GM10248 (cell line): ENCODE data around the gene LYZL1.
"Not testable (repeated sequence)": the region's sequence is repeated elsewhere in the genome, so short reads cannot be mapped to it uniquely, and the experiment has no call there.

Experiments used
- CTCF ChIA-PET: fragments of 300-600 bp; sonication (Branson Sonifier 250); formaldehyde crosslinking; extraction: SDS; loops from one replicate; lab custom pipeline; 2021; ENCODE audit warnings: antibody characterized with exemption; lab: Yijun Ruan, JAX
- POLR2A ChIA-PET: fragments of 350-650 bp; sonication (Branson Sonifier 250); formaldehyde crosslinking; extraction: SDS; loops from one replicate; lab custom pipeline; 2020; ENCODE audit warnings: antibody characterized with exemption; lab: Yijun Ruan, JAX
- DNase-seq: peaks from one replicate; pipeline ENCODE4 v3.0.0; 2012; ENCODE audit errors: extremely low spot score
- TF ChIP-seq, protein P1 (sequence below): IDR thresholded peaks from 2 replicates; pipeline ENCODE4 v1.5.1; 2012; ENCODE audit warnings: mild to moderate bottlenecking, low read depth; ENCODE audit errors: extremely low read depth, missing control alignments, control extremely low read depth

Gene LYZL1

DNA sequence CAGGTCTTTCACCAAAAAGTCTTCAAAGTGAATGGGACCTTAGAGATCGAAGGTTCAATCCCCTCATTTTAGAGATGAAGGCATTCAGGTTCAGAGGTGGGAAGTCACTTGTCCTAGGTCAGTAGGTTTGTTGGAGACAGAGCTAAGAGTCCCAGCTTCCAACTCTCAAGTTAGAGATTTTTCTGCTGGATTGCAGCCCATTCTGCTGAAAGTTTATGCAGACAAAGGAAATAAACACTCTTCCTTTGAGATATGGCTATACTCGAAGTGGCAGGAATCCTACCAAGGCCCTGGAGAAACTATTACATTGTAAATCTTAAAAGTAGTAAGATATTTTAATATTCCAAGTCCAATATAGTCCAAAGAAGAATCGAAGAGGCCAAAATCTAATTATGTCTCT, 64.4 kb downstream of the LYZL1 start:
- POLR2A ChIA-PET, result no interaction called here
- DNase-seq, result no peak
- CTCF ChIA-PET, result no interaction called here
- TF ChIP-seq, protein P1, sequence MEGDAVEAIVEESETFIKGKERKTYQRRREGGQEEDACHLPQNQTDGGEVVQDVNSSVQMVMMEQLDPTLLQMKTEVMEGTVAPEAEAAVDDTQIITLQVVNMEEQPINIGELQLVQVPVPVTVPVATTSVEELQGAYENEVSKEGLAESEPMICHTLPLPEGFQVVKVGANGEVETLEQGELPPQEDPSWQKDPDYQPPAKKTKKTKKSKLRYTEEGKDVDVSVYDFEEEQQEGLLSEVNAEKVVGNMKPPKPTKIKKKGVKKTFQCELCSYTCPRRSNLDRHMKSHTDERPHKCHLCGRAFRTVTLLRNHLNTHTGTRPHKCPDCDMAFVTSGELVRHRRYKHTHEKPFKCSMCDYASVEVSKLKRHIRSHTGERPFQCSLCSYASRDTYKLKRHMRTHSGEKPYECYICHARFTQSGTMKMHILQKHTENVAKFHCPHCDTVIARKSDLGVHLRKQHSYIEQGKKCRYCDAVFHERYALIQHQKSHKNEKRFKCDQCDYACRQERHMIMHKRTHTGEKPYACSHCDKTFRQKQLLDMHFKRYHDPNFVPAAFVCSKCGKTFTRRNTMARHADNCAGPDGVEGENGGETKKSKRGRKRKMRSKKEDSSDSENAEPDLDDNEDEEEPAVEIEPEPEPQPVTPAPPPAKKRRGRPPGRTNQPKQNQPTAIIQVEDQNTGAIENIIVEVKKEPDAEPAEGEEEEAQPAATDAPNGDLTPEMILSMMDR, result no peak

GRCh38 chr10:29353887-29354561, 65.2 kb downstream of the LYZL1 start:
- POLR2A ChIA-PET, result no interaction called here
- CTCF ChIA-PET, result no interaction called here
- TF ChIP-seq, protein P1, result no peak
- no peak for DNase-seq

DNA sequence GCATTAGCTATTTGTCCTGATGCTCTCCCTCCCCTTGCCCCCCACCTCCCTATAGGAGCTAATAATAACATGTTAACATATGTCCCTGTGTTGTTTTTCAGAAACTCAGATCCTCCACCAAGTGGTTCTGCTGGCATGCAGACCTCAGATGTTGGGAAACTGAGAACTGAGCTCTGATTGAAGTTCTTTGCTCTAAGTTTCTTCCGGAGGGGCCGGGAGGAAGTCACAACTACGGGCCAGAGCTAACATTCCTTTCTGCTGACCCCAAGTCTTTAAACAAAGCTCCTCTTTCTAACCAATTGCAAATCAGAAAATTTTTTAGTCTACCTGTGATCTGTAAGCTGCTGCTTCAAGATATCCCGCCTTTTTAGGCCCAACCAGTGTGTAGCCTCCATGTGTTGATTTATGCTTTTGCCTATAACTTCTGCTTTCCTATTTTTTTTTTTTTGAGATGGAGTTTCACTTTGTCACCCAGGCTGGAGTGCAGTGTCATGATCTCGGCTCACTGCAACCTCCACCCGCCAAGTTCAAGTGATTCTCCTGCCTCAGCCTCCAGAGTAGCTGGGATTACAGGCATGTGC, 66.6 kb downstream of the LYZL1 start:
- ChIA-PET POLR2A (no interaction called here), CTCF (interaction anchor here (1.4 kb wide), 1 partner anchor 8 kb away, joined by 3 read pairs; no protein-coding TSS in a partner anchor)
- DNase-seq, result no peak
- TF ChIP-seq, protein P1, result no peak

DNA sequence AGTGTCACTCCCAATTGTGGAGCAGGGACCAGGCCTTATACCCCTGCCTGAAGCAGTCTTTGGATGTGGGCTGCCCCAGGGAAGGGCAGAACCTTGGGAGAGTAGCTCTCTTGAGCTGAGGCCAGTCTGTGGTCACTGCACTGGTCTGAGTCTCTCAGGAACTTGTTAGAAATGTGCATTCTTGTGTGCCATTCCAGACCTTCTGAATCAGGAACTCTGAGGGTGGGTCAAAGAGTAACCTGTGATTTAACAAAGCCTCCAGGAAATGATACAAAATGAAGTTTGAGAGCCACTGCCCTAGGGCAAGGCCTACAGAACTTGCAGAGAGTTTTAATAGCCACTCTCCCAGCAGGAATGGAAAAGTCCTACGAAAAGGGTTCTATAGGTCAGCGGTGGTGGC, 68.1 kb downstream of the LYZL1 start:
- TF ChIP-seq, protein P1, result no peak
- no peak for DNase-seq
- CTCF ChIA-PET, result no interaction called here
- POLR2A ChIA-PET, result no interaction called here

DNA sequence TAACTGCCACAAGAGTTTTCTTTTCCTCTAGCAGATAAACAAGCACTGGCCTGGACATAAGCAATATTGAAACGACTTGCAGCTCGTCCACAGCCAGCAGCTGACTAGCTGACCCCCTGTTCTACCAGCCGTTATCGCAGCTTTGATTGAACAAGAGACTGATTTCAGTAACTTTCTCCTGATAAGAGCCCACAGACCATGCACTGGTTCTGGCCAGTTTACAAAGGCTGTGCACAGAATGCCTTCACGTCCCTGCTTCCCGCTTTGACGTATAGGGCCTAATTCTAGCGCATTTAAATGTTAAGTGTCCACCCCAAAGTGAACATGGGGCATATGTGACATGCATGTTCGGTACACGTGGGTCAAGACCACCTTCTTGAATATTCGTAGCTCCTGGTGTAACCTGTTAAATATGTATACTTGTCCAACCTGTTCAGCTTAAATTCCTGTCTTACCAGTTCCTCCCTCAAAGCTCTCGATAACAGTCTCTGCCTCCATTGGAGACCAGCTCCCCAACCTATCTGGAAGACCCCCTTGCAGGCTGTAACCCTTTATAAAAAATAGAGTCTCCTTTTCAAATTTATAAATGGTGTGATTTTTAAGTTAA, 69.2 kb downstream of the LYZL1 start:
- TF ChIP-seq, protein P1, result no peak
- DNase-seq, result no peak
- ChIA-PET CTCF (interaction anchor here (0.9 to 1.4 kb wide), 3 partner anchors 8 to 28 kb away, joined by 3 to 5 read pairs (median 4); no protein-coding TSS in a partner anchor), POLR2A (no interaction called here)

- POLR2A ChIA-PET, CTCF ChIA-PET, DNase-seq: not testable (repeated sequence)
Observed at GRCh38 chr10:29360215-29360853, 71.5 kb downstream of the LYZL1 start.
